Heart left ventricle (tissue), 16 donors: ENCODE measurements around the gene VPS39. TPM values are rescaled to one million over a fixed set of nuclear protein-coding genes. Genes with fewer than 3 reads are reported as not detected.
A peak's percentile ranks its signal among the peaks of the same experiment; 100 is the strongest.

Experiments used
- ATAC-seq, 4 donors: fragments of 200-7000 bp; cut with Tn5 transposase; one replicate each; pipeline ENCODE4 v1.9.1; 2020 to 2022; ENCODE audit warnings: moderate library complexity in 4 of 4, mild to moderate bottlenecking in 3 of 4, moderate number of reproducible peaks in 1 of 4
- DNase-seq, 5 donors: peaks; one replicate each; pipeline ENCODE4 v3.0.0-alpha.2; 2020
- H3K27ac ChIP-seq, 12 donors: fragments of 200-600 bp; sonication (generic) in 4 of 12; one replicate each; pipeline versions ENCODE4 v1.5.0 to v1.8.0; 2016 to 2022; ENCODE audit warnings: mild to moderate bottlenecking in 2 of 12
- H3K27me3 ChIP-seq, 9 donors: fragments of 200-600 bp; sonication (generic) in 2 of 9; one replicate each; pipeline versions ENCODE4 v1.5.1 to v1.8.0; 2016 to 2022; ENCODE audit warnings: mild to moderate bottlenecking in 3 of 9
- H3K36me3 ChIP-seq, 9 donors: fragments of 200-600 bp; sonication (generic) in 2 of 9; one replicate each; pipeline versions ENCODE4 v1.5.0 to v1.8.0; 2018 to 2022; ENCODE audit warnings: mild to moderate bottlenecking in 2 of 9
- H3K4me1 ChIP-seq, 12 donors: fragments of 200-600 bp; sonication (generic) in 4 of 12; one replicate each; pipeline versions ENCODE4 v1.5.0 to v1.8.0; 2016 to 2022; ENCODE audit warnings: mild to moderate bottlenecking in 3 of 12
- H3K4me3 ChIP-seq, 12 donors: fragments of 200-600 bp; sonication (generic) in 4 of 12; one replicate each; pipeline versions ENCODE4 v1.5.0 to v1.8.0; 2017 to 2022; ENCODE audit warnings: mild to moderate bottlenecking in 9 of 12, moderate library complexity in 4 of 12
- H3K9me3 ChIP-seq, 12 donors: fragments of 200-600 bp; sonication (generic) in 4 of 12; one replicate each; pipeline versions ENCODE4 v1.5.0 to v1.8.0; 2016 to 2022; ENCODE audit warnings: mild to moderate bottlenecking in 1 of 12
- CTCF ChIP-seq, 12 donors: fragments of 200-600 bp; sonication (generic) in 4 of 12; IDR thresholded peaks; one replicate each; pipeline versions ENCODE4 v1.5.0 to v1.8.0; 2018 to 2022; ENCODE audit warnings: antibody characterized with exemption in 12 of 12, mild to moderate bottlenecking in 5 of 12
- POLR2A ChIP-seq, 2 donors: fragments of 450-650 bp; IDR thresholded peaks; one replicate each; pipeline ENCODE4 v1.6.1; 2017; ENCODE audit warnings: antibody characterized with exemption in 2 of 2, mild to moderate bottlenecking in 2 of 2, moderate library complexity in 2 of 2
- WGBS, 4 donors: extraction: QIAGEN DNeasy Blood & Tissue Kit in 2 of 4; methylation state at CpG; one replicate each; pipeline versions ENCODE4 v1.1.5 to v1.1.7; 2013 to 2018; 5-methylcytosine and 5-hydroxymethylcytosine counted together
- intact Hi-C, 10 donors: fragments of 100-400 bp; cut with DNase I; formaldehyde crosslinking; loops; one replicate each; pipeline versions ENCODE4 v1.11.1 to v1.14.2; 2022
- polyA plus RNA-seq, 2 donors: library from polyadenylated mRNA; stranded (reverse); fragments of 200-250 nt; gene quantifications; one replicate each; pipeline ENCODE4 v1.2.3, GENCODE V29; 2013
- total RNA-seq, 9 donors: library from RNA; depleted of rRNA in 2 of 9; stranded (reverse); fragments of >200 nt in 2 of 9; fragmentation: NEBNext Ultra II Directional in 3 of 9; extraction: Animal tissue kit (Norgen Biotek cat#: 25700) in 3 of 9; gene quantifications; one replicate each; pipeline versions ENCODE4 v1.1.0 to v1.2.4, GENCODE V29; 2016 to 2023
- donor health status: ischemic (EF 13 %, LVEDD 7.1; RV severe dilation, severe dysfunction).
- donor health status: healthy with polysubstance abuse.
- donor health status: DM: no; HTN: yes; CAD: no.
- donor health status: DM: no; HTN: no; CAD: no.
- donor health status: ischemic (EF 25% LVEDD 6.9; RV normal size, moderate dysfunction).
- donor health status: ischemic (EF 25% LVEDD 5.7; RV mildly dilated, moderate dysfunction).
- donor health status: healthy.
- donor health status: DM: yes; HTN: yes; CAD: no.
- donor health status: ischemic (EF 35%, LVEDD 5.7; RV mildly dilated, moderate dysfunction).
- donor health status: nonischemic (EF 11% LVEDD 7.7; RV severe dilation, severe dysfunction).
- donor health status: DM: yes; HTN: yes; CAD: no.
- donor health status: PGD.
- donor health status: ischemic (EF 29% LVEDD 5.4; RV normal size, mild dysfunction).
- donor health status: nonischemic (EF 23%, LVEDD 6.1; RV moderate dilation, normal function).

The VPS39 gene
- total and polyA plus RNA-seq, 11 donors, result 33.8 to 59.9 (median 48.0) TPM

GRCh38 chr15:42157981-42158765 is 49.9 kb downstream of the VPS39 start:
- DNase-seq, result no peak
- Histone ChIP-seq H3K4me3 (no peak overlapping the region), H3K9me3 (no peaks in the 10 kb centered on the region), H3K4me1 (peaks cover 0 to 45% (median 12%) of the 10 kb centered on the region in 12 donors), H3K27me3 (no peaks in the 10 kb centered on the region), H3K27ac (peak overlapping the region in 3 of 12 donors; percentile 62 to 74 (median 71)), H3K36me3 (peaks cover 0 to 45% (median 37%) of the 10 kb centered on the region in 9 donors)
- WGBS, 4 donors, result 74 to 87% (median 85%) methylated on average over 8 of the region's 8 CpGs
- no peak for TF ChIP-seq CTCF (IDR thresholded peaks at IDR 0.05)
- no peak for TF ChIP-seq POLR2A (IDR thresholded peaks at IDR 0.05)
- ATAC-seq, result no peak
- intact Hi-C loops, result no loop called here

GRCh38 chr15:42157381-42157780 is 50.7 kb downstream of the VPS39 start:
- Histone ChIP-seq H3K36me3 (peaks cover 0 to 37% (median 29%) of the 10 kb centered on the region in 9 donors), H3K27me3 (no peaks in the 10 kb centered on the region), H3K9me3 (no peaks in the 10 kb centered on the region), H3K4me3 (no peak overlapping the region), H3K27ac (no peak overlapping the region), H3K4me1 (peaks cover 0 to 53% (median 12%) of the 10 kb centered on the region in 12 donors)
- no peak for ATAC-seq
- no peak for DNase-seq
- 94 to 98% (median 96%) methylated on average over 7 to 8 of the region's 8 CpGs for WGBS, 4 donors
- TF ChIP-seq POLR2A (IDR thresholded peaks at IDR 0.05) (no peak), CTCF (IDR thresholded peaks at IDR 0.05) (no peak)
- intact Hi-C loops, result no loop called here

- TF ChIP-seq POLR2A (IDR thresholded peaks at IDR 0.05), result no peak
- TF ChIP-seq CTCF (IDR thresholded peaks at IDR 0.05), result no peak
- Histone ChIP-seq H3K27me3 (no peaks in the 10 kb centered on the region), H3K27ac (peak within 1 kb of the TSS in 6 of 12 donors; percentile 1 to 65 (median 21)), H3K36me3 (peaks cover 0 to 27% (median 19%) of the 10 kb centered on the region in 9 donors), H3K4me1 (peaks cover 0 to 63% (median 18%) of the 10 kb centered on the region in 12 donors), H3K9me3 (no peaks in the 10 kb centered on the region), H3K4me3 (peak within 1 kb of the TSS in 5 of 12 donors; percentile 0 to 31 (median 12))
- peak in 1 of 5 donors; percentile 54 for DNase-seq
- intact Hi-C loops, result no loop called here
- WGBS, 4 donors, result 44 to 52% (median 48%) methylated on average over 8 of the region's 8 CpGs
- ATAC-seq, result peak in 3 of 4 donors; percentile 9 to 24 (median 10)
Measured at GRCh38 chr15:42156243-42156922, 51.7 kb downstream of the VPS39 start, which contains the start of gene PLA2G4F. Gene PLA2G4F (minus strand): TSS chr15:42156636. CDS start chr15:42156549, 87 bp downstream.
